ENCODE data around the gene IQSEC1. TPM values are rescaled to one million over a fixed set of nuclear protein-coding genes. Genes with fewer than 3 reads are reported as not detected.

IQSEC1 gene
- total RNA-seq, 1 experiment from 2014 or later: 28.1 TPM

- ChIA-PET RAD21 (ENCODE audit: low non-redundant PET in 1 of 2, low total read pairs in 2 of 2, uncharacterized antibody in 2 of 2, unreplicated experiment in 2 of 2) (no interaction called here), CTCF (no interaction called here), POLR2A (no interaction called here)
- Histone ChIP-seq H3K4me1 (ENCODE audit: control insufficient read depth in 1 of 2, insufficient read depth in 2 of 2, low read length in 2 of 2) (peaks cover 8 to 13% of the 10 kb centered on the region in 2 experiments), H3K4me2 (ENCODE audit: low read length) (peak overlapping the region; percentile 90; the same call in 1 of the 2 replicates), H3K27me3 (ENCODE audit: insufficient read depth, low read length) (no peaks in the 10 kb centered on the region), H4K20me1 (ENCODE audit: insufficient read depth) (no peaks in the 10 kb centered on the region), H3K9me2 (ENCODE audit: insufficient read depth) (no peaks in the 10 kb centered on the region), H2AFZ (ENCODE audit: low read depth, low read length, poor library complexity, severe bottlenecking) (no peak overlapping the region), H3K9ac (ENCODE audit: low read length) (no peak overlapping the region), H3K36me3 (ENCODE audit: control insufficient read depth in 1 of 2, insufficient read depth in 2 of 2, low read length in 2 of 2) (no peaks in the 10 kb centered on the region), H3K27ac (ENCODE audit: low read depth, low read length) (no peak overlapping the region), H3K9me3 (ENCODE audit: control insufficient read depth in 1 of 2, insufficient read depth in 1 of 2, low read depth in 1 of 2, low read length in 2 of 2) (no peaks in the 10 kb centered on the region), H3K79me2 (ENCODE audit: insufficient read depth, low read length) (peaks cover 35% of the 10 kb centered on the region), H3K4me3 (replicated peaks in 1 of 2; ENCODE audit: low read depth in 1 of 2, low read length in 2 of 2) (no peak overlapping the region)
- TF ChIP-seq CTCF (IDR thresholded peaks at IDR 0.05 in 2 of 3, conservative IDR thresholded peaks at IDR 0.05 in 1 of 3; ENCODE audit: borderline replicate concordance in 1 of 3, insufficient read depth in 1 of 3, low read depth in 2 of 3, low read length in 2 of 3) (no peak), CEBPB (IDR thresholded peaks at IDR 0.05; ENCODE audit: low read depth) (no peak), ZFX (IDR thresholded peaks at IDR 0.05) (no peak), REST (IDR thresholded peaks at IDR 0.05; ENCODE audit: low read depth) (no peak), CBX3 (IDR thresholded peaks at IDR 0.05; ENCODE audit: low read depth) (no peak), YY1 (IDR thresholded peaks at IDR 0.05; ENCODE audit: extremely low read depth, insufficient replicate concordance, low read depth, low read length) (no peak), EZH2phosphoT487 (IDR thresholded peaks at IDR 0.05; ENCODE audit: borderline replicate concordance) (no peak), SRF (IDR thresholded peaks at IDR 0.05; ENCODE audit: low read depth) (no peak), MAX (IDR thresholded peaks at IDR 0.05) (no peak), ZNF274 (IDR thresholded peaks at IDR 0.05; ENCODE audit: low read depth, low read length) (no peak), POLR2AphosphoS5 (IDR thresholded peaks at IDR 0.05; ENCODE audit: low read depth, low read length) (no peak), TCF7L2 (IDR thresholded peaks at IDR 0.05; ENCODE audit: borderline replicate concordance, extremely low read depth, insufficient read depth, insufficient read length) (no peak), FOSL1 (IDR thresholded peaks at IDR 0.05; ENCODE audit: low read depth) (no peak), ATF3 (IDR thresholded peaks at IDR 0.05) (no peak), EZH2 (IDR thresholded peaks at IDR 0.05) (no peak), EGR1 (IDR thresholded peaks at IDR 0.05; ENCODE audit: low read depth) (no peak), JUND (IDR thresholded peaks at IDR 0.05) (no peak)
- no TSS peak for BruUV-seq (replicated peaks)
- intact Hi-C loops (cut with micrococcal nuclease): no loop called here
- ATAC-seq (no peak), DNase-seq (ENCODE audit: low read depth, low spot score) (no peak)
These were observed 104.7 kb downstream of the IQSEC1 start for GRCh38 chr3:12968541-12968940.
